Stimulated activated CD4-positive, alpha-beta T cell treated with anti-CD3 and anti-CD28 coated beads, Interleukin-2, amount 100 ng/mL, for 24 hours (primary cell): Measurements from ENCODE around the gene NAMPT.
A peak's percentile ranks its signal among the peaks of the same experiment; 100 is the strongest.
"Not testable (repeated sequence)": the region's sequence is repeated elsewhere in the genome, so short reads cannot be mapped to it uniquely, and the experiment has no call there.

Experiments
- DNase-seq, 2 donors: peaks; one replicate each; pipeline ENCODE4 v3.0.0-alpha.2; 2020

The NAMPT gene

GRCh38 chr7:106298631-106299030 is 13.8 kb upstream of the NAMPT start:
- DNase-seq: not testable (repeated sequence)

DNA sequence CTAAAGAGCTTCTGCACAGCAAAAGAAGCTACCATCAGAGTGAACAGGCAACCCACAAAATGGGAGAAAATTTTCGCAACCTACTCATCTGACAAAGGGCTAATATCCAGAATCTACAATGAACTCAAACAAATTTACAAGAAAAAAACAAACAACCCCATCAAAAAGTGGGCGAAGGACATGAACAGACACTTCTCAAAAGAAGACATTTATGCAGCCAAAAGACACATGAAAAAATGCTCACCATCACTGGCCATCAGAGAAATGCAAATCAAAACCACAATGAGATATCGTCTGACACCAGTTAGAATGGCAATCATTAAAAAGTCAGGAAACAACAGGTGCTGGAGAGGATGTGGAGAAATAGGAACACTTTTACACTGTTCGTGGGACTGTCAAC is 13.4 kb upstream of the NAMPT start:
- not testable (repeated sequence) for DNase-seq

GRCh38 chr7:106294334-106294733 is 9.6 kb upstream of the NAMPT start:
- no peak for DNase-seq

DNA sequence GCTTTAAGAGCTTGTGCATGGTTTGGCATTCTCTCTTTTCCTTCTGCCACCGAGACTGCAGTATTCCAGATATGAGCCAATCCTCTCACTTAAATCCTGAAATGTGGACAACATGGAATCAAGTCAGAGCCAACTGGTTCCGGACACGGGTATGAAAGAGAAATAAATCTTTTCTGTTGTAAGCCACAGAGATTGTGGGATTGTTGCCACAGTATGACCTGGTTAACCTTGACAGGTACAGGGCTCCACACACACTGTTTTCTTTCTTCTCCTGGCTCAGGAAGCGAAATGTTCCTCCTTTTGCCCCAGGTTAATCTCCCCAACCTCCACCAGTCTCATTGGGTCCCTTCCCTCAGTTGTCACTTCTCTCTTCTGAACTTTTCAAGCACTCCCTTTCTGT is 6.5 kb upstream of the NAMPT start:
- no peak for DNase-seq

DNA sequence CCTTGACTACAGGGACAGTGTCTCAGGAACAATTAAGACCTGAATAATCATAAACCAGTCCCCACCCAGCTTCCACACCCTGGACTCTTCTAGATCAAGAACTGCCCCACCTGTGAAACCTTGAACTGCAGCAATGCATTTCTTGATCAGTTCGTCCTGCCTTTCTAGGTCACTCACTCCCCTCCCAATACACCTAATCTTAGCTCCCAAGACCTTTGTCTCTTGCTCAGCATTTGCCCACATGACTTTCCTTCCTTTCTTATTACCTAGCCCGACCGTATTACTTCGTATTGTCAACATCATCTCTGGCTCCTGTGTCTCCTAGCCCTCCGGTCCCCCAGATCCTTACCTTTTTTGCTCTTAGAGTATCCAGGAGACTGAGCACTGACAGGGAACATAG is 5.5 kb upstream of the NAMPT start:
- DNase-seq: no peak

- DNase-seq: no peak
Observed at GRCh38 chr7:106289848-106290247, 5.1 kb upstream of the NAMPT start.

GRCh38 chr7:106288263-106288662 is 3.5 kb upstream of the NAMPT start:
- no peak for DNase-seq

- DNase-seq: no peak
Observed at GRCh38 chr7:106287786-106288185, 3.0 kb upstream of the NAMPT start.

DNA sequence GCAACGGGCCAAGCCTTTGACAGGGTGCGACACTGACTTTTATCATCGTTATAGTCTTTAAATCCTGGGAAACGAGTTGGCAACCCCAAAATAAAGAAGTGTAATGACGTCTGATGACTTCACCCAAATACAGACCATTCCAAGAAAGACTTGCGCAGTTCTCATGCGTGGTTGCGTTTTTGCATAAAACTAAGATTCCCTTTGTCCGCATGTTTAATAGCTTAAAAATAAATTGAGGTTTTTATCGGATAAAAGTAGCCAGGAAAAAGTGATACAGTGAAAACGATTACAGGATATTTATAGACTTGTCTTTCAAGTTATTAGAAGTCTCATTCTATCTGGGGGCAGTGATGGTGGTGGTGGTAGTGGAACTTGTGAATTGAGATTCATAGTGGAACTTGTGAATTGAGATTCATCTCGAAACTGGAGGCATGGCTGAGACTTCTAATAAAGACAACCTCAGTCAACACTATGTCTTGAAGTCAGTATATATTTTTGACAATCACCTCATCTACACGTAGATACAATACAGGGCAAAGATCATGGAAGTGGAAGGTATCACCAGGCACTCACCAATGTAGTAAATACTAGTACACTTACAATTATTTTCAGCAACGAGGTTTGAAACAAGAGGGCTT is 1.2 kb upstream of the NAMPT start:
- peak; percentile 33 to 62 for DNase-seq

DNA sequence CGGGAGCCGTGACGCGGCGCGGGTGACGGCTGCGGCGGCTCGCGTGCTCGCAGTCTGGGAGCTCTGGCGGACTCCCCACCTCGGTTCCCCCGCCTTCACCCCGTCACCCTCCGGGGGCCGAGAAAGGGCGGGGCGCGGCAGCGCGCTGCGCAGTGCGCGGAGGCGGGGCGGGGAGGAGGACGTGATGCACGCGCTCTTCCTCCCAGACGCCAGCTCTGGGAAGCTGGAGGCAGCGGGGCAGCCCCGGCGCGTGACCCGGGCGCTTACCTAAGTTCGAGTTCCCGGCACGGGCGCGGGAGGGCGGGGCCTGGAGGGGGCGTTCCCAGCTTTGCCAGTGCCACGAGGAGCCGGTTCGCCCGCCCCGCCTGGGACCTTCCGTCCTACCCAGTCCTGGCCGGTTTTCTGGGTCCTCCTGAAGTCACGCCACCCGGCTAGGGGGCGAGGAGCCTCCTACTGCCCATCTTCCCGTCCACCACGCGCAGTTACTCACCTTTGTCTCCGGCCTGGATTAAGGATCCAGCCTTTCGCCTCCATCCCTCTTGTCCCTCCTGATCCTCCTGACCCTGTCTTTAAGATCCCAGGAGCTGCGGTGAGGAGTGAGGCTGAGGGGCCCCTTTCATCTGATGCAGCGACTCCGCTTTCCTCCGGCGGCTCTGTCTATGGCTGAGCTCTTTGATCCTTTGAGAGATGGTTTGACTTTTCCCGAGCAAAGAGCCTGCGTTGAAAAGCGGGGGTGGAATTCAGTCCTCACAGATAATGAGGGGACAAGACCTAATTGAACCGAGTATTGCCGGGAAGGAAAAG is 470 bp upstream of the NAMPT start:
- DNase-seq: peak; percentile 100

GRCh38 chr7:106283831-106284713 is 711 bp downstream of the NAMPT start:
- DNase-seq: peak; percentile 69 to 71

DNA sequence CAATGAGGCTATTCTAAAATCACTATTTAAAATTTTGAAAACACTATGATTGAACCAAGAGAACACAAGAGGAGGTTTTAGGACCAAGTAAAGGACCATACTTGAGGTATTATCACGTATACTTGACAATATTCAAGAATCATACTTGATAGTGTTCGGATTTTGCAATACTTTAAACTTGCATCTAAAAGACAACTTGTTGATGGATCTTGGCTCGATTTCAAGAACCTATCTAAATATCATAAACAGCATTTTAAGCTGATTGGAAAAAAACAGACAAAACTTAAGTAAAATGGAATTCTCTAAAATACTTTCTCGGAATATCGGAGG is 1.3 kb downstream of the NAMPT start:
- no peak for DNase-seq

DNA sequence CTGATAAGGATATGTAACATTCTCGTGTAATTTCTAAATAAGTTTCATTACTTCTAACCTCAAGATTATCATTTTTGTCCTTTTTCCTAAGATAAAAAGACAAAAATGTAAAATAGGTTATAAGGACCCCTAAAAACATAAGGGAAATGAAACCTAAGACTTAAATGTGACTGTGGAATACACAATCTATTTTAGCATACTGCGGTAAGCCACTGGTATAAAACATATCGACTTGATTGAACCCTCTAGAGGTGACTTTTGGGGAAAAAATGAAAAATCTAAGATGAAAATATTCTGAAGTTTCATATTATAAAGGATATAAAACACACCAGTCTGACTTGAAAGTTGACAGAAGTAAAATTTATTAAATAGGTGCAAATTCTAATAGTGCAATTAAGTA is 1.9 kb downstream of the NAMPT start:
- DNase-seq: no peak

DNA sequence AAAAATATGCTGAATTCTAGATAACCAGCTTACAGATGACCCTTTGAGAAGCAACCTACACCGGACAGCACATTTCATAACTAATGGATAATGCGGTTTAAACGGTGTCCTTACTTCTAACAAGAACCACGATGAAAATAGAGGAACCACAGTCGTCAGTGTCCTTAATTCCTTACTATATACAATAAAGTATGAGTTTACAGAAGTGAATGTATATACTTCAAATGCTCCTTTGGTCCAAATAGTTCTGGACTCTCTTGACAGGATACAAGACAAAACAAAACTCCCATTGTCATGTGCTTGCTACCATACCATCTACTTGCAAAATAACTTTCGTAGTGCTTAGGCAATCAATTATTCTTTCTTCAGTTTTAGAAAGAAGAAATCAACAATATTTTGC is 2.4 kb downstream of the NAMPT start:
- DNase-seq: no peak

- peak in 1 of 2 donors; percentile 25 for DNase-seq
Observed at GRCh38 chr7:106281585-106282318, 3.0 kb downstream of the NAMPT start.

DNA sequence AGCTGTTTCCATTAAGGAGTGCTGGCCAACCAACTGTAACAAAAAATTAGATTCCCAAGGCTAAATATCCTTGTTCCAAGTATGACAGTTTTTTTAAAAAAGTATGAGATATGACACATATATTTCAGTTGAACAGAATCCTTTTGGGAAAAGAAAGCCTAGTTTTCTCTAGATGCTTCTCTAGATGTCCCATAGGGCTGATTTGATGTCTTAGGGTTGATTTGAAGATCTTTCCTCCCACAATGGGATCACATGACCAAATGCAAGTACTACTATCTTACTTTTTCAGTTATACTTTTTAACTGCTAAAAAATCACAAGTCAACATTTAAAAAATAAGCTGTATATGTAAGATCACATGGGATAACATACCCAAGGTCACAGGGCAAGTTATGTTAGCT is 3.7 kb downstream of the NAMPT start:
- no peak for DNase-seq

DNA sequence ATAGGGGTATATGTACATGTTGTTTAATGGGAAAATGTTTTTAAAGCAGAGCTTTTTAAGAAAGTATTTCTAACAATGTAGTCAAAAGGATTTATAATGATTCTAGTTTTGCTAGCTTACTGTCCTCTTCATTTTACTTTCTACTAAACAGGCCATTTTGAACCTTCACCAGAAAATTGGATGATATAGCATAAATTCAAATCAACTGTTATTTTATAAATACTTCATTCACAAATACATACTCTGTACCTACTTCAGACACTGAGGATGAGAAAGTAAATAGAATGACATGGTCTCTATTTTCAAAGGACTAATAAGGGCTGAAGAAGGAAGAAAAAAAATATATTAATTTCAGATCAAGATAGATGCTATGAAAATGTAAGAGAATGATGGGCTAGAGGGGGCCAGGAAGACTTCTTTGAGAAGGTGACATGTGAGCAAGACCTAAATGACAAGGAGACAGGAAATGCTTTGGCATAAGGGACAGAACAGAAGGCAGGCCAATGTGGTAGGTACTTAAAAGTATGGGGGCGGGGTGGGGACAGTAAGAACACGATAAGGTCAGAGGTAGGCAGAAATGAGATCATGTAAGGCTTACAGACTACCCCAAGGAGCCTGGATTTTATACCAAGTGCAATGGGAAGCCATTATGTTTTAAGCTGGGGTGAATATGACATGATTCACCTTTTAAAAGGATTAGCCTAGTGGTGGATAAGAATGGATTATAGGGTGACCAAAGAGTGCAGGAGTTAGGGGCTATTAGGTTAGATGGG is 5.2 kb downstream of the NAMPT start:
- DNase-seq: peak; percentile 33 to 42

DNA sequence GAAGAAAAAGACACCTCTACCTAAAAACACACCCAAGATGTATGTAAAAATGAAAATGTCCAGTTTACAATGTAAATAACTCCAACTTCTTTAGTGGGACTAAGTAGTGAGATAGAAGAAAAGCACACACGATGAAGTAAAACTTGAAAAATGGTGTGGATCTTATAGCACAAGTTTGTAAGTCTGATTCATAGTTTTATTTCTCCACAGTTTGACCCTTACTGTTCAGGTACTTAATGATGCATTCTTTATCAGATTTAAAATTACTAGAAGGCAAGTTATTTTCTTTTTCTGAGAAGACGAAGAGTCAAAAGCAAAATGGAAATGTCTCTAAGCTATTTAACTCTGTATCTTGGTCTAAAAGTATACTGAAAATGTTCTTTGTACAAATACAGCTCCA is 6.1 kb downstream of the NAMPT start:
- no peak for DNase-seq

DNA sequence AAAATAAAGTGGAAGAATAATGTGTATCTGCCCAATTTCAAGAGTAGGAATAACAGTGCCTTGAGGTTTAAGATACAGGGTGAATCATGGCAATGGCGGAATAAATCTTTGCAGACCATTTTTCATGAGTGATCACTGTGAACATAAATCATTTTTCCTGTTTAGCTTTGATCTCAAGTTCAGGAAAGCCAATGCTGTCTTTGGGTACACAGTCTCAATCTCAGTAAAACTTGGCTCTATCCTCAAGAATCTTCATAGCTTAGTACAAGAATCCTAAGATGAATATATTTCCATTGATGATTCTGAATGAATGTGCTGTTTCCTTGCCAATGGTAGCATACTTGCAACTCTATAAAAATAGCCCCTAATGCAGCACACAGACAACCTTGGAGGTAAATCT is 6.8 kb downstream of the NAMPT start:
- DNase-seq: no peak

DNA sequence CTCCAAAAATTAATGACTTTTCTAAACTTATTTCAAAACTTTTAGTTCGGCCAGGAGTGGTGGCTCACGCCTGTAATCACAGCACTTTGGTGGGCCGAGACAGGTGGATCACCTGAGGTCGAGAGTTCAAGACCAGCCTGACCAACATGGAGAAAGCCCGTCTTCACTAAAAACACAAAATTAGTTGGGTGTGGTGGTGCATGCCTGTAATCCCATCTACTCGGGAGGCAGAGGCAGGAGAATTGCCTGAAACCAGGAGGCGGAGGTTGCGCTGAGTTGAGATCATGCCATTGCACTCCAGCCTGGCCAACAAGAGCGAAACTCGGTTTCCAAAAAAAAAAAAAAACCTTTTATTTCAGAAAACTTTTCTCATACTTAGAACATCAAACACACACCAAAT is 8.3 kb downstream of the NAMPT start:
- DNase-seq: no peak

DNA sequence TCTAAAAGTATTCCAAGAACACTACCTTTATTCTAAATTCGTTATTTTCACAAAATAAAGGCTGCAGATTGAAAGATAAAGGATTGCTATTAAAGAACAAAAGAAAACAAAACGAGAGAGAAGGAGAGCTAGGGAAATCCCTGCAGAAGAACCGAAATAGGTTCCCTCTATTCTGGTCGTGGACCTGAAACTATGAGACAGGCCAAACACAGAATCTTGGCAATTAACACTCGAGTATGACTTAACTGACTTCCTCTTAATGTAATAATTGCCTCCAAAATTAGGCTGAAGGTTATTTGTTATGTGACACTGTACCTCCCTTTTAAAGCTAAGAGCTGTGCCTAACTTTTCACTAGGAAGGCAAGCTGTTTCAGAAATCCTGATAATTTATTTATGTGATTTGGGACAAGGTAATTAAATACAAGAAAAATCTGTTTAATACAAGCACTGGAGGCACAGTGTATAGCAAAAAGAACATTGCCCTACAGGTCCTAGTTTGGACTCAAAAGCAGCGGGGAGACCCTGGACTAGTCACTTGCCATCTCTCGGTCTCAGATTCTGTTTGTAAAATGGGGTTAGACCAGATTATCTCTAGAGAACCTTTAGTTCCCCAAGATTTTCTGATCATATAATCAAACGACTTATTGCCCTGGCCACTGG is 11.6 kb downstream of the NAMPT start:
- DNase-seq: no peak
